GM23338 (cell line): ENCODE results near the gene FEN1. TPM values are rescaled to one million over a fixed set of nuclear protein-coding genes. Genes with fewer than 3 reads are reported as not detected.

Experiments
- ATAC-seq: fragments of 200-7000 bp; cut with Tn5 transposase; 3 replicates; pipeline ENCODE4 v1.9.1; 2020
- DNase-seq: peaks from one replicate; pipeline ENCODE4 v3.0.0-alpha.2; 2015; ENCODE audit warnings: low spot score
- H2AFZ ChIP-seq: fragments of 200-600 bp; sonication (generic); 2 replicates; pipeline ENCODE4 v1.8.0; 2016; ENCODE audit warnings: antibody characterized with exemption, mild to moderate bottlenecking, moderate library complexity
- H3F3A ChIP-seq: fragments of 200-600 bp; sonication (generic); replicated peaks from 2 replicates; pipeline ENCODE4 v1.8.0; 2017; ENCODE audit warnings: antibody characterized with exemption, mixed run types, low read depth
- H3K27ac ChIP-seq: fragments of 200-600 bp; sonication (generic); 2 replicates; pipeline ENCODE4 v1.6.1; 2016; ENCODE audit warnings: low read depth
- H3K27me3 ChIP-seq: fragments of 200-600 bp; sonication (generic); 2 replicates; pipeline ENCODE4 v1.8.0; 2016; ENCODE audit warnings: mild to moderate bottlenecking, mixed run types, moderate library complexity; ENCODE audit not compliant: insufficient read depth
- H3K36me3 ChIP-seq: fragments of 200-600 bp; sonication (generic); 2 replicates; pipeline ENCODE4 v1.8.0; 2016; ENCODE audit warnings: mild to moderate bottlenecking; ENCODE audit not compliant: insufficient read depth
- H3K4me1 ChIP-seq: fragments of 200-600 bp; sonication (generic); 2 replicates; pipeline ENCODE4 v1.8.0; 2016; ENCODE audit warnings: mild to moderate bottlenecking, moderate library complexity; ENCODE audit not compliant: insufficient read depth
- H3K4me2 ChIP-seq: fragments of 200-600 bp; sonication (generic); 2 replicates; pipeline ENCODE4 v1.7.1; 2017; ENCODE audit warnings: mixed run types
- H3K4me3 ChIP-seq: fragments of 200-600 bp; sonication (generic); 2 replicates; pipeline ENCODE4 v1.6.1; 2016; ENCODE audit warnings: mixed run types
- H3K79me2 ChIP-seq: fragments of 200-600 bp; sonication (generic); replicated peaks from 2 replicates; pipeline ENCODE4 v1.8.0; 2017; ENCODE audit warnings: mild to moderate bottlenecking; ENCODE audit not compliant: insufficient read depth
- H3K9me2 ChIP-seq: fragments of 200-600 bp; sonication (generic); 2 replicates; pipeline ENCODE4 v1.8.0; 2017; ENCODE audit not compliant: insufficient read depth
- H4K20me1 ChIP-seq: fragments of 200-600 bp; sonication (generic); replicated peaks from 2 replicates; pipeline ENCODE4 v1.8.0; 2017; ENCODE audit warnings: mild to moderate bottlenecking; ENCODE audit not compliant: insufficient read depth
- H3K27ac Mint-ChIP-seq: 2 replicates; pipeline ENCODE4 v1.8.0; 2020; ENCODE audit warnings: inconsistent platforms, mild to moderate bottlenecking, moderate library complexity, mixed read lengths
- H3K27me3 Mint-ChIP-seq: 3 replicates; pipeline ENCODE4 v1.8.0; 2022; ENCODE audit warnings: low read depth, mild to moderate bottlenecking, moderate library complexity, mixed read lengths, inconsistent platforms; ENCODE audit not compliant: insufficient read depth, poor library complexity
- H3K36me3 Mint-ChIP-seq: 3 replicates; pipeline ENCODE4 v1.8.0; 2021; ENCODE audit warnings: low read depth, mild to moderate bottlenecking, inconsistent platforms, moderate library complexity, mixed read lengths
- H3K4me1 Mint-ChIP-seq: 3 replicates; pipeline ENCODE4 v1.8.0; 2020; ENCODE audit warnings: mild to moderate bottlenecking, inconsistent platforms, mixed read lengths
- H3K4me3 Mint-ChIP-seq: 3 replicates; pipeline ENCODE4 v1.8.0; 2021; ENCODE audit warnings: moderate library complexity, mild to moderate bottlenecking, inconsistent platforms, mixed read lengths
- H3K9me3 Mint-ChIP-seq: 3 replicates; pipeline ENCODE4 v1.8.0; 2020; ENCODE audit warnings: moderate library complexity, mild to moderate bottlenecking, inconsistent platforms, mixed read lengths
- CTCF ChIP-seq, 2 experiments: fragments of 200-600 bp in 1 of 2; sonication (generic) in 1 of 2; conservative IDR thresholded peaks; 2 replicates each; pipeline versions ENCODE4 v1.5.1 to v1.6.1; 2016 to 2017; ENCODE audit warnings: antibody characterized with exemption in 2 of 2, low read depth in 2 of 2, mild to moderate bottlenecking in 2 of 2, moderate library complexity in 1 of 2
- POLR2AphosphoS5 ChIP-seq: IDR thresholded peaks from 2 replicates; pipeline ENCODE4 v1.6.1; 2016; ENCODE audit warnings: antibody characterized with exemption, low read depth
- REST ChIP-seq: IDR thresholded peaks from one replicate; pipeline ENCODE4 v1.6.1; 2018; ENCODE audit warnings: antibody characterized with exemption; ENCODE audit not compliant: unreplicated experiment
- STAT1 ChIP-seq: IDR thresholded peaks from one replicate; pipeline ENCODE4 v1.6.1; 2016; ENCODE audit warnings: antibody characterized with exemption; ENCODE audit not compliant: unreplicated experiment
- ZNF114 ChIP-seq: fragments of 250-450 bp; sonication (Bioruptor Pico); IDR thresholded peaks from 2 replicates; pipeline ENCODE4 v1.5.0; 2020; ENCODE audit warnings: mild to moderate bottlenecking, moderate library complexity
- ZNF462 ChIP-seq: fragments of 250-450 bp; sonication (Bioruptor Pico); IDR thresholded peaks from 2 replicates; pipeline ENCODE4 v1.5.0; 2020; ENCODE audit warnings: mild to moderate bottlenecking, moderate library complexity
- polyA plus RNA-seq: library from polyadenylated mRNA; unstranded; fragments of >200 nt; fragmentation: Nextera tagmentation; extraction: Ambion mirVana; gene quantifications from 2 replicates; pipeline ENCODE4 v1.2.1, GENCODE V29; 2016
- total RNA-seq: library from RNA; depleted of rRNA; stranded (reverse); fragments of >200 nt; shearing (Covaris generic); gene quantifications from 2 replicates; pipeline ENCODE4 v1.2.3, GENCODE V29; 2014

FEN1 gene
- total and polyA plus RNA-seq, 2 experiments from 2014 or later: 85.1 to 89.0 TPM

GRCh38 chr11:61838501-61838900 is 45.8 kb downstream of the FEN1 start:
- Mint-ChIP-seq H3K9me3 (no peaks in the 10 kb centered on the region), H3K27ac (no peak overlapping the region; the same call in 1 of the 2 replicates), H3K36me3 (peaks cover 76% of the 10 kb centered on the region), H3K27me3 (peaks cover 12% of the 10 kb centered on the region), H3K4me1 (peaks cover 29% of the 10 kb centered on the region), H3K4me3 (no peak overlapping the region)
- DNase-seq: no peak
- Histone ChIP-seq H3K79me2 (peaks cover 63% of the 10 kb centered on the region), H3K4me3 (no peak overlapping the region), H3K4me1 (peaks cover 24% of the 10 kb centered on the region), H4K20me1 (peaks cover 48% of the 10 kb centered on the region), H3K4me2 (no peak overlapping the region), H3K36me3 (peaks cover 50% of the 10 kb centered on the region), H3K27ac (no peak overlapping the region), H3K9me2 (no peaks in the 10 kb centered on the region), H3K27me3 (no peaks in the 10 kb centered on the region), H2AFZ (no peak overlapping the region), H3F3A (peaks cover 30% of the 10 kb centered on the region)
- ATAC-seq: no peak
- TF ChIP-seq REST (no peak), POLR2AphosphoS5 (no peak)

- H3K27me3 Mint-ChIP-seq: peaks cover 12% of the 10 kb centered on the region
- TF ChIP-seq STAT1 (no peak), REST (no peak), CTCF (conservative IDR thresholded peaks at IDR 0.05; ENCODE audit: low read depth in 2 of 2) (no peak), ZNF462 (CRISPR knock-in tag) (no peak), ZNF114 (CRISPR knock-in tag) (no peak)
These were observed 46.2 kb downstream of the FEN1 start for GRCh38 chr11:61838921-61839320.

More at GRCh38 chr11:61838921-61839320, 46.2 kb downstream of the FEN1 start:
- no peak overlapping the region for H3K4me2 ChIP-seq
- peaks cover 59% of the 10 kb centered on the region for H3K79me2 ChIP-seq
- H3K4me3 ChIP-seq: no peak overlapping the region
- Mint-ChIP-seq H3K36me3 (peaks cover 80% of the 10 kb centered on the region), H3K4me3 (no peak overlapping the region), H3K27ac (no peak overlapping the region; the same call in 1 of the 2 replicates), H3K9me3 (no peaks in the 10 kb centered on the region), H3K4me1 (peaks cover 25% of the 10 kb centered on the region)
- DNase-seq (no peak), ATAC-seq (no peak)
- no peaks in the 10 kb centered on the region for H3K27me3 ChIP-seq
- H3K27ac ChIP-seq: no peak overlapping the region
- H3F3A ChIP-seq: peaks cover 30% of the 10 kb centered on the region
- H3K9me2 ChIP-seq: no peaks in the 10 kb centered on the region
- peaks cover 54% of the 10 kb centered on the region for H3K36me3 ChIP-seq
- H2AFZ ChIP-seq: no peak overlapping the region
- H3K4me1 ChIP-seq: peaks cover 20% of the 10 kb centered on the region
- peaks cover 47% of the 10 kb centered on the region for H4K20me1 ChIP-seq
